ENCODE data around the gene TRIM71.
A peak's percentile ranks its signal among the peaks of the same experiment; 100 is the strongest.
"Not testable (repeated sequence)": the region's sequence is repeated elsewhere in the genome, so short reads cannot be mapped to it uniquely, and the experiment has no call there.

Gene TRIM71

GRCh38 chr3:32817558-32818228 lies at the start of gene TRIM71:
Gene TRIM71 (plus strand): TSS chr3:32817997. CDS start chr3:32818081, 84 bp downstream.
- DNase-seq (ENCODE audit: low spot score): peak; percentile 60

- DNase-seq (ENCODE audit: low spot score): no peak
Measured at GRCh38 chr3:32778389-32778788, 39.4 kb upstream of the TRIM71 start.

GRCh38 chr3:32780071-32780734 lies 37.6 kb upstream of the TRIM71 start:
- no peak for DNase-seq (ENCODE audit: low spot score)

- peak; percentile 81 for DNase-seq (ENCODE audit: low spot score)
Measured at GRCh38 chr3:32780735-32781210, 37.0 kb upstream of the TRIM71 start.

GRCh38 chr3:32781211-32781968 lies 36.4 kb upstream of the TRIM71 start:
- peak; percentile 94 for DNase-seq (ENCODE audit: low spot score)

GRCh38 chr3:32781969-32782270 lies 35.9 kb upstream of the TRIM71 start:
- not testable (repeated sequence) for DNase-seq (ENCODE audit: low spot score)

- no peak for DNase-seq (ENCODE audit: low spot score)
Measured at GRCh38 chr3:32782407-32782806, 35.4 kb upstream of the TRIM71 start.

GRCh38 chr3:32791833-32792232 lies 26.0 kb upstream of the TRIM71 start:
- DNase-seq (ENCODE audit: low spot score): no peak

GRCh38 chr3:32794487-32795308 lies 23.1 kb upstream of the TRIM71 start:
- DNase-seq (ENCODE audit: low spot score): no peak

- DNase-seq (ENCODE audit: low spot score): not testable (repeated sequence)
Measured at GRCh38 chr3:32796384-32796950, 21.3 kb upstream of the TRIM71 start.

- DNase-seq (ENCODE audit: low spot score): no peak
Measured at GRCh38 chr3:32797776-32798175, 20.0 kb upstream of the TRIM71 start.

- not testable (repeated sequence) for DNase-seq (ENCODE audit: low spot score)
Measured at GRCh38 chr3:32801440-32801839, 16.4 kb upstream of the TRIM71 start.

- DNase-seq (ENCODE audit: low spot score): no peak
Measured at GRCh38 chr3:32813180-32813579, 4.6 kb upstream of the TRIM71 start.

GRCh38 chr3:32814361-32814760 lies 3.4 kb upstream of the TRIM71 start:
- DNase-seq (ENCODE audit: low spot score): no peak

- no peak for DNase-seq (ENCODE audit: low spot score)
Measured at GRCh38 chr3:32815841-32816438, 1.9 kb upstream of the TRIM71 start.

- peak; percentile 79 for DNase-seq (ENCODE audit: low spot score)
Measured at GRCh38 chr3:32816439-32817256, 1.1 kb upstream of the TRIM71 start.

- peak; percentile 85 for DNase-seq (ENCODE audit: low spot score)
Measured at GRCh38 chr3:32817257-32817557, 590 bp upstream of the TRIM71 start.

GRCh38 chr3:32818229-32818969 lies 602 bp downstream of the TRIM71 start:
- DNase-seq (ENCODE audit: low spot score): peak; percentile 76

- DNase-seq (ENCODE audit: low spot score): no peak
Measured at GRCh38 chr3:32818970-32819511, 1.2 kb downstream of the TRIM71 start.

Data from D341Med (cell line).